HG03066 (cell line): Measurements from ENCODE around the gene FRMPD4.

ENCODE experiments used
- ATAC-seq: cut with Tn5 transposase; IDR thresholded peaks from one replicate; pipeline ENCODE4 v1.9.1; 2021; ENCODE audit warnings: low read depth; ENCODE audit not compliant: unreplicated experiment

Gene FRMPD4

GRCh38 chrX:12210196-12210815 is 72.0 kb downstream of the FRMPD4 start:
- no peak for ATAC-seq

- ATAC-seq: no peak
Observed at GRCh38 chrX:12210971-12211370, 72.7 kb downstream of the FRMPD4 start.

- no peak for ATAC-seq
Observed at GRCh38 chrX:12223650-12224049, 85.4 kb downstream of the FRMPD4 start.

- ATAC-seq: no peak
Observed at GRCh38 chrX:12225107-12225506, 86.8 kb downstream of the FRMPD4 start.

GRCh38 chrX:12227412-12228041 is 89.3 kb downstream of the FRMPD4 start:
- no peak for ATAC-seq

- no peak for ATAC-seq
Observed at GRCh38 chrX:12228862-12229261, 90.6 kb downstream of the FRMPD4 start.

GRCh38 chrX:12229986-12230385 is 91.7 kb downstream of the FRMPD4 start:
- ATAC-seq: no peak

- no peak for ATAC-seq
Observed at GRCh38 chrX:12234534-12235329, 96.5 kb downstream of the FRMPD4 start.

GRCh38 chrX:12236156-12236555 is 97.9 kb downstream of the FRMPD4 start:
- no peak for ATAC-seq

- ATAC-seq: no peak
Observed at GRCh38 chrX:12237131-12237530, 98.9 kb downstream of the FRMPD4 start.

GRCh38 chrX:12237771-12238170 is 99.5 kb downstream of the FRMPD4 start:
- ATAC-seq: no peak

GRCh38 chrX:12239356-12240082 is 101.2 kb downstream of the FRMPD4 start:
- ATAC-seq: no peak

- no peak for ATAC-seq
Observed at GRCh38 chrX:12240491-12240890, 102.2 kb downstream of the FRMPD4 start.

- ATAC-seq: no peak
Observed at GRCh38 chrX:12241026-12241425, 102.8 kb downstream of the FRMPD4 start.

- no peak for ATAC-seq
Observed at GRCh38 chrX:12245650-12246645, 107.7 kb downstream of the FRMPD4 start.

- no peak for ATAC-seq
Observed at GRCh38 chrX:12249997-12250396, 111.7 kb downstream of the FRMPD4 start.

- no peak for ATAC-seq
Observed at GRCh38 chrX:12263211-12263610, 124.9 kb downstream of the FRMPD4 start.

- ATAC-seq: no peak
Observed at GRCh38 chrX:12269484-12269883, 131.2 kb downstream of the FRMPD4 start.

- ATAC-seq: no peak
Observed at GRCh38 chrX:12278151-12278550, 139.9 kb downstream of the FRMPD4 start.

GRCh38 chrX:12282991-12283390 is 144.7 kb downstream of the FRMPD4 start:
- ATAC-seq: no peak
